Cardiac septum (tissue), 1 donor: Measurements from ENCODE around the gene SPDYE2B. TPM values are rescaled to one million over a fixed set of nuclear protein-coding genes. Genes with fewer than 3 reads are reported as not detected.
"Not testable (repeated sequence)": the region's sequence is repeated elsewhere in the genome, so short reads cannot be mapped to it uniquely, and the experiment has no call there.

Source experiments
- DNase-seq: peaks from one replicate; pipeline ENCODE4 v3.0.0-alpha.2; 2020; ENCODE audit warnings: low spot score
- intact Hi-C: fragments of 100-400 bp; cut with DNase I; formaldehyde crosslinking; loops from one replicate; pipeline ENCODE4 v1.14.0; 2022
- long read RNA-seq: library from polyadenylated mRNA; unstranded; transcript quantifications from one replicate; pipeline ENCODE4 v2.0.0, GENCODE V29; 2021
- total RNA-seq: library from RNA; stranded (reverse); fragmentation: NEBNext Ultra II Directional; extraction: Animal tissue kit (Norgen Biotek cat#: 25700); gene quantifications from one replicate; pipeline ENCODE4 v1.2.1, GENCODE V29; 2021
- donor health status: DM: no; HTN: no; CAD: no.

SPDYE2B gene, protein sequence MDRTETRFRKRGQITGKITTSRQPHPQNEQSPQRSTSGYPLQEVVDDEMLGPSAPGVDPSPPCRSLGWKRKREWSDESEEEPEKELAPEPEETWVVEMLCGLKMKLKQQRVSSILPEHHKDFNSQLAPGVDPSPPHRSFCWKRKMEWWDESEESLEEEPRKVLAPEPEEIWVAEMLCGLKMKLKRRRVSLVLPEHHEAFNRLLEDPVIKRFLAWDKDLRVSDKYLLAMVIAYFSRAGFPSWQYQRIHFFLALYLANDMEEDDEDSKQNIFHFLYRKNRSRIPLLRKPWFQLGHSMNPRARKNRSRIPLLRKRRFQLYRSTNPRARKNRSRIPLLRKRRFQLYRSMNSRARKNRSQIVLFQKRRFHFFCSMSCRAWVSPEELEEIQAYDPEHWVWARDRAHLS
- not detected for total RNA-seq
- long read RNA-seq, partial matches to known transcripts, result 0 of 11 reads
- long read RNA-seq, other reads (novel, unspliced or antisense), result 11 of 11 reads

- intact Hi-C loops, DNase-seq: not testable (repeated sequence)
Measured at GRCh38 chr7:102649924-102650323, at the start of gene SPDYE2B. TSS of gene SPDYE2B (plus strand) at chr7:102650319. CDS start at chr7:102652349, 2,030 bp downstream.

DNA sequence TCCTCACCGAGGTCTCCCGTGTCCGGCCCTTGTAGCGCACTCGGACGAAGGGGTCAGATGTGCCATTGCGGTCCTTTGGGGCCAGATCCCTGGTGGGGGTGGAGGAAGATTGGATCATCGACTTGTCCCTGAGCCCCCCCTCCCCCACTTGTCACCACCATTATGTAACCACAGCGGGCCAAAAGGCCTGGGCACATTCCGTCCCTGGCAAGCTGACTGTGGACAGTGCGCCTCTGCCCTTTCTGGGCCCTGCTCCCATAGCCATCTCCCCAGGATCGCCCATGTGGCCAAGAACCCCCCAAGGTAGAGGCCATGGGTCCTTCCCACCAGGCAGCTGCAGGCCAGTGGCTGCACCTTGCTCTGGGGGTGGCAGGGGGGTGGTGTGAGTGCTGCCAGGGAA, 47.8 kb upstream of the SPDYE2B start:
- intact Hi-C loops, DNase-seq: not testable (repeated sequence)

DNA sequence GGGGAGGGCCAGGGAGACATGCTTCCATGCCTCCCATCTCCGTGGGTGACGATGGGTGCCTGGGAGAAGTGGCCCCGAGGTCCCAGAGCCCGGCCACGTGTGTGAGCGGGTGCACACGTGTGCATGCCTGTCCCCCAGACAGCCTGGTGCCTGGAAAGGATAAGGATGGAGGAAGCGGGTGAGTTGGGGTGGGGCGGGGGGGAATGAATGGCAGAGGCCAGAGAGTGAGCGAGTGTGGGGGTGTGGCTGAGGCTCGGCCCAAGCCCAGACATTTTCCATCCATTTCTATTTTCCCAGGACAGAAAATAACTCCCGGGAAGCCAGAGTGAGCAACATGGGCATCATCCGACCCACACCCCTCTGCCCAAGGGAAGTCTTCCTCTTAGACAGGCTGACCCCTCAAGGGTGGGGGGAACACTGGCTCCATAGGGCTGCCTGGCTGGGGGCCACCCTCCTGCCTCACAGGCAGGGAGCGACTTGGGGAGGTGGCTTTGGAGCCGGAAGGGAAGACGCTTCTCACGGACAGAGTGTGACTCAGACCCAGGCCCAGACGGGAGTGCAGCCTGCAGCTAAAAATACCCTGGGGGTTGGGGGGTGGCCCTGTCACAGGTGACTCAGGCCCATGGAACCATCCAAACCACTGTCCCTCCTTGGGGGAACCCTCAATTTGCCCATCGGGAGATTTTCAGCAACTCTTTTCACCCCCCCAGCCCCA, 45.5 kb upstream of the SPDYE2B start:
- intact Hi-C loops, DNase-seq: not testable (repeated sequence)

- intact Hi-C loops, DNase-seq: not testable (repeated sequence)
Measured at GRCh38 chr7:102606848-102607247, 43.3 kb upstream of the SPDYE2B start.

GRCh38 chr7:102609734-102610133, 40.4 kb upstream of the SPDYE2B start:
- intact Hi-C loops, result not testable (repeated sequence)
- peak; percentile 50 for DNase-seq

DNA sequence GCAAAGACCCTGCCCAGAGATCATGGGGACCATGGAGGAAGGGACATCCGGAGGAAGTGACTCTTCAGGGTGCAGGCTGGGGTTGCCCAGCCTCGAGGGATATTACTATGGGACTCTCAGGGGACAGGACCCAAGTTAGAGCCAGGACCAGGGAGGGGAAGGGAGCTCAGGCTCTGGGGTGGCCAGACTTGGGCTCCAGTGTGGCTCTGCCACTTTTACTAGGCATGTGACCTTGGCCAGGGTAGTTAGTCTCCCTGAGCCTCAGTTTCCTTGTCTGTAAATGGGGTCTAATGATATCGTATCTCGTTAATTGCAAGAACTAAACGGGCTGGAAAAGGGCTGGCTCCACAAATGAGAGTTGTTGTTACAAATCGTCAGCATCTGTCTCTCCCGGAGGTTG, 39.7 kb upstream of the SPDYE2B start:
- intact Hi-C loops, result not testable (repeated sequence)
- peak; percentile 22 for DNase-seq

DNA sequence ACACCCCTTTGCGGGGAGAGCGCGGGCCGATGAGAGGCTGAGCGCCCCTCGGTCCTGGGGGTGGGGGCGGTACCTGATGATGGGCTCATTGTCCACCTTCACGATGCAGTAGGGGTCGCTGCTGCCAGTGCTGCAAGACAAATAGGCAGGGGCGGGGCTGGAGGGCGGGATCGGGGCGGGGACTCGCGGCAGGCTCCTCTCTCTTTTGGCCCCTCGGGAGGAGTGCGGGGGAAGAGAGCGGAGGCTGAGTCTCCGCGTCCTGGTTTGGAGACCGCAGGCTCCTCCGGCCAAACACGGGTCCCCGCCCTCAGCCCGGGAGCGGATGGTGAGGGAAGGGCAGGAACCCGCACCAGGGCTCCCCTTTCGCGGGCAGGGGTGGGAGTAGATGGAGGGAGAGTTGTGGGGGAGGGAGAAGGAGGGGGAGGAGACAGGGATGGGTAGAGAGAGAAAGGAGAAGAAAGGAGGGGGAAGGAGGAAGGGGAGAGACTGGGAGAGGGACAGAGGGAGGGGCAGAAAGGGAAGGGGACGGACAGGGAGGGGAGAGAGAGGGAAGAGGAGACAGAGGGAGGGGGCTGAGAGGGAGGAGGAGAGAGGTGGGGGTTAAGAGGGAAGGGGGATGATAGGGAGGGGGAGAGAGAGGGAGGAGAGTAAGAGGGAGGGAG, 39.0 kb upstream of the SPDYE2B start:
- intact Hi-C loops, DNase-seq: not testable (repeated sequence)

GRCh38 chr7:102611675-102612325, 38.3 kb upstream of the SPDYE2B start:
- intact Hi-C loops, result not testable (repeated sequence)
- peak; percentile 75 for DNase-seq

- peak; percentile 35 for DNase-seq
- intact Hi-C loops, result not testable (repeated sequence)
Measured at GRCh38 chr7:102613575-102614345, 36.4 kb upstream of the SPDYE2B start.

GRCh38 chr7:102614346-102614697, 35.8 kb upstream of the SPDYE2B start:
- intact Hi-C loops, result not testable (repeated sequence)

GRCh38 chr7:102614873-102615272, 35.2 kb upstream of the SPDYE2B start:
- intact Hi-C loops, DNase-seq: not testable (repeated sequence)

More at GRCh38 chr7:102614346-102614697, 35.8 kb upstream of the SPDYE2B start:
- not testable (repeated sequence) for DNase-seq

DNA sequence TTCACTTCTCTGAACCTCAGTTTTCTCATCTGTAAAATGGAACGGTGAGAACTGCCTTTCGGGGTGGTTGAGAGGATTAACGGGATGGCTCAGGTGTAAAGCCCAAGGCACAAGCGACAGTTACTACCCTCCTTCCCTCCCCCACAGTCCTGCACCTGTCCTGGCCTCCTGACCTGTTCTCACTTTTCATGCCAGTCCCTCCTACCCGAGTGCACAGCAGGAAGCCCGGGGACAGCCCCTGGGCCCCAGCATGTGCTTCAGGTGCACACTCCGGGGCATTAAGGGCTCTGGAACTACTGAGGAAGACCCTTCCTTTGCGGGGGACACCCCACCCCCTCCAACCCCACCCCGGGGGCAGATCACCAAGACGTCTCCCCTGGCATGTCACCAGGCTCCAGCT, 34.2 kb upstream of the SPDYE2B start:
- DNase-seq, intact Hi-C loops: not testable (repeated sequence)

DNA sequence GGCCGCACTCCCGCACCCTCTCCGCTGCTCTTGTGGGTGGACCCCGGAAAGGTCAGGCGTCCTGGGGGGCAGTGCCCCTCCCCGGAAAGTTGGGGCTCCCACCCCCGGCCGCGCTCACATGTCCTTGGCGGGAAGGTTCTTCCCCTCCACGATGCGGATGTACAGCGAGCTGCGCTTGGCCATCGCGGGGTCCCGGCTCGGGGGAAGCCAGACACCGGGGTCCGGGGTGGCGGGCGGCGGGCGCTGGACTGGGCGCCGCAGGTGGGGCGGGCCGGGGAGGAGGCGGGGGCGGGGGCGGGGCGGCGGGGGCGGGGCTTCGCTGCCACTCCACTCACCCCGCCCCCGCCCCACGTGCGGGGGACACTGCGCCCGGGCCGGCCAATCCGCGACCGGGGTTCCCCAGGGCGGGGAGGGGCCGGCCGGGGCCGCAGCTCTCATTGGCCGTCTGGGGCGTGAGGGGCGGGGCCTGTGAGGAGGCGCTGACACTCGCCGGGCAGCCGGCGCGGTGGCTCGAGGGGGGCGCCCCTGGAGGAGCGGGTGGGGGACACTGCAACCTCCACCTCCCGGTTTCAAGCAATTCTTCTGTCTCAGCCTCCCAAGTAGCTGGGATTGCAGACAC, 33.5 kb upstream of the SPDYE2B start, which contains the start of gene RASA4:
TSS of gene RASA4 (minus strand) at position 250 of the 619 bp plus-strand sequence. CDS start at position 183, 67 bp downstream.
- intact Hi-C loops, result not testable (repeated sequence)
- DNase-seq, result peak; percentile 77

- DNase-seq, result peak; percentile 33
- intact Hi-C loops, result not testable (repeated sequence)
Measured at GRCh38 chr7:102618122-102618521, 32.0 kb upstream of the SPDYE2B start.

GRCh38 chr7:102627271-102627904, 22.7 kb upstream of the SPDYE2B start:
- DNase-seq, intact Hi-C loops: not testable (repeated sequence)

GRCh38 chr7:102630622-102631021, 19.5 kb upstream of the SPDYE2B start:
- intact Hi-C loops, result not testable (repeated sequence)
- peak; percentile 56 for DNase-seq

- intact Hi-C loops, DNase-seq: not testable (repeated sequence)
Measured at GRCh38 chr7:102634299-102634698, 15.8 kb upstream of the SPDYE2B start.

DNA sequence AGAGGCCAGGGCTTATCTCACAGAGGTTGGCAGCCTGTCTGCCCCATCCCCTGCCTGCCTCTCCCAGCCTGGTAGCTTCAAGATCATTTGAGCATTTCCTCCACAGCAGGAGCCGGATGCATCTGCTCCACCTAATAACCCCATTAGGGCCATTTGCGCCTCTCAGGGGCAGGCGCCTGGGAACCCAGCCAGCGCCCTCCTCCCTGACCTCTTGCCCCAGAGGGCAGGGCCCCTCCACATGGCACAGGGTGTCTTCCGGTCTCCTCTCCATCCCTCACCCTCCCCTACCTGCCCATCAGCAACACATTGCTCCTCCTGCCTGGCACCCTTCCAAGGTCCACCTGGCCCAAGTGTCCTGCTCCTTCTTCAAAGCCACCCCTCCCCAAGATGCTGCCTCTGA, 14.8 kb upstream of the SPDYE2B start:
- intact Hi-C loops, DNase-seq: not testable (repeated sequence)
